Sigmoid colon (tissue), 4 donors: ENCODE results near the gene GK2.

Source experiments
- POLR2AphosphoS5 ChIP-seq, 4 donors: sonication (generic); formaldehyde crosslinking; IDR thresholded peaks; one replicate each; pipeline ENCODE4 v1.6.1; 2017; ENCODE audit warnings: antibody characterized with exemption in 4 of 4
- TF ChIP-seq, protein P1 (sequence below), 4 experiments: fragments of 450-650 bp in 3 of 4; fragments of 200-600 bp in 1 of 4; IDR thresholded peaks; one replicate each; pipeline ENCODE4 v1.5.1; 2016 to 2019; ENCODE audit warnings: antibody characterized with exemption in 4 of 4, mild to moderate bottlenecking in 3 of 4, moderate library complexity in 2 of 4

DNA sequence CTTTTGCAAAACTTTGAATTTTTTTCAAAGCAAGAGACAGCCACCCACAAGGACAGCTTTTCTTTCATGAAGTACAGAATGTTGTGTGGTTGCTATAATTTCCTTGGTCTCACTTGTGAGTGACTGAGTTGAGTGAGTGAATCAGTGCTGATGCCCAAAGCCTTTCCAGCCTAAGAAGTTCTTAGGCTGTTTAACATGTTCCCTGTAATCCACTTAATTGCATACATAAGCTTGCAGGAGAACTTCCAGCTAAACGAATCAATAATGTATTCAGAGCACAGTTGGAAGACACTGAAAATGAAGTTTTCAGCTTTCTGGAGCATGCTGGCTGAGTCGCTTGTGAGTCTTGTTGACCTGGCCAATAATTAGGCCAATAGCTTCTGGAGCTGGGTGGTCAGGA is 42.0 kb upstream of the GK2 start:
- TF ChIP-seq, protein P1, sequence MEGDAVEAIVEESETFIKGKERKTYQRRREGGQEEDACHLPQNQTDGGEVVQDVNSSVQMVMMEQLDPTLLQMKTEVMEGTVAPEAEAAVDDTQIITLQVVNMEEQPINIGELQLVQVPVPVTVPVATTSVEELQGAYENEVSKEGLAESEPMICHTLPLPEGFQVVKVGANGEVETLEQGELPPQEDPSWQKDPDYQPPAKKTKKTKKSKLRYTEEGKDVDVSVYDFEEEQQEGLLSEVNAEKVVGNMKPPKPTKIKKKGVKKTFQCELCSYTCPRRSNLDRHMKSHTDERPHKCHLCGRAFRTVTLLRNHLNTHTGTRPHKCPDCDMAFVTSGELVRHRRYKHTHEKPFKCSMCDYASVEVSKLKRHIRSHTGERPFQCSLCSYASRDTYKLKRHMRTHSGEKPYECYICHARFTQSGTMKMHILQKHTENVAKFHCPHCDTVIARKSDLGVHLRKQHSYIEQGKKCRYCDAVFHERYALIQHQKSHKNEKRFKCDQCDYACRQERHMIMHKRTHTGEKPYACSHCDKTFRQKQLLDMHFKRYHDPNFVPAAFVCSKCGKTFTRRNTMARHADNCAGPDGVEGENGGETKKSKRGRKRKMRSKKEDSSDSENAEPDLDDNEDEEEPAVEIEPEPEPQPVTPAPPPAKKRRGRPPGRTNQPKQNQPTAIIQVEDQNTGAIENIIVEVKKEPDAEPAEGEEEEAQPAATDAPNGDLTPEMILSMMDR (IDR thresholded peaks at IDR 0.05): no peak
- TF ChIP-seq POLR2AphosphoS5 (IDR thresholded peaks at IDR 0.05): no peak
